ENCODE measurements around the gene PRDX2. TPM values are rescaled to one million over a fixed set of nuclear protein-coding genes. Genes with fewer than 3 reads are reported as not detected.

Gene PRDX2
- total and polyA plus RNA-seq, 2 of the 4 experiments (the other 2 are of a cell fraction) = 371 to 378 TPM

GRCh38 chr19:12800923-12801465 lies 606 bp downstream of the PRDX2 start:
- intact Hi-C loops (cut with micrococcal nuclease) (no loop called here), dilution Hi-C loops (cut with HindIII; ENCODE audit: low sequenced_read_pairs, unreplicated experiment) (no loop called here), in situ Hi-C loops (cut with MboI; ENCODE audit: low sequenced_read_pairs) (loop anchor here (5.0 kb wide), 1 partner anchor 34 kb away; no protein-coding TSS in a partner anchor)
- H3K36me3 ChIP-seq (ENCODE audit: control insufficient read depth, insufficient read depth, low read length) = peaks cover 9% of the 10 kb centered on the region
- H3K79me1 ChIP-seq (ENCODE audit: low read depth in 1 of 2, low read length in 2 of 2) = peaks cover 4 to 22% of the 10 kb centered on the region in 2 experiments; a peak in 3 of 4 replicates
- no peak overlapping the region for H2BK120ac ChIP-seq (ENCODE audit: low read depth, low read length)
- H2BK5ac ChIP-seq (ENCODE audit: low read depth, low read length, poor library complexity, severe bottlenecking) = peak overlapping the region; percentile 44
- no peak overlapping the region for H3K56ac ChIP-seq (ENCODE audit: extremely low read depth, insufficient read depth, low read length)
- peak overlapping the region; percentile 92 for H3K14ac ChIP-seq (replicated peaks; ENCODE audit: low read depth, low read length)
- no peaks in the 10 kb centered on the region for H4K20me1 ChIP-seq (ENCODE audit: insufficient read depth, low read length)
- peak overlapping the region; percentile 45; the same call in 1 of the 2 replicates for H3K18ac ChIP-seq (ENCODE audit: low read depth, low read length)
- 1% methylated on average over 14 of the region's 38 CpGs; no CpG with 5 or more reads in 1 of the 2 experiments for WGBS, 2 experiments (ENCODE audit: extremely low coverage in 2 of 2, insufficient read length in 1 of 2)
- TF ChIP-seq CHD1 (IDR thresholded peaks at IDR 0.05; ENCODE audit: low read depth, low read length) (no peak), CEBPB (IDR thresholded peaks at IDR 0.05; ENCODE audit: low read depth, low read length) (no peak), POLR2A (IDR thresholded peaks at IDR 0.05; ENCODE audit: low read depth, low read length) (no peak), NFE2L2 (IDR thresholded peaks at IDR 0.05; ENCODE audit: low read depth, low read length) (no peak), USF2 (IDR thresholded peaks at IDR 0.05; ENCODE audit: low read depth, low read length) (no peak), BHLHE40 (IDR thresholded peaks at IDR 0.05; ENCODE audit: low read depth, low read length) (no peak), MXI1 (IDR thresholded peaks at IDR 0.05; ENCODE audit: borderline replicate concordance, low read depth, low read length) (no peak), RFX5 (IDR thresholded peaks at IDR 0.05; ENCODE audit: low read depth, low read length) (no peak)
- no peak overlapping the region for H2BK15ac ChIP-seq (ENCODE audit: low read depth, low read length)
- H3K9me1 ChIP-seq (ENCODE audit: insufficient read depth, low read length) = peaks cover 2% of the 10 kb centered on the region; the same call in 1 of the 2 replicates
- H2BK20ac ChIP-seq (ENCODE audit: low read depth, low read length) = no peak overlapping the region
- H3K4me2 ChIP-seq (ENCODE audit: low read depth, low read length) = peak overlapping the region; percentile 92
- POLR2A ChIA-PET (ENCODE audit: unreplicated experiment) = interaction anchor here (0.8 kb wide), 1 partner anchor 9 kb away, joined by 3 read pairs; the partner anchor contains the start of gene JUNB
- H4K8ac ChIP-seq (ENCODE audit: low read depth in 2 of 2, low read length in 2 of 2) = peak overlapping the region; percentile 82 to 92; a peak in 2 of 4 replicates
- DNase-seq (no peak), ATAC-seq (ENCODE audit: low read depth) (peak; percentile 26)
- peak overlapping the region; percentile 35; the same call in 1 of the 2 replicates for H4K91ac ChIP-seq (ENCODE audit: insufficient read depth, low read depth, low read length)
- H2AFZ ChIP-seq (replicated peaks; ENCODE audit: low read length, poor library complexity) = peak overlapping the region; percentile 98
- CTCF ChIA-PET = interaction anchor here (0.7 to 1.0 kb wide), 2 partner anchors 35 to 47 kb away, joined by 3 read pairs; no protein-coding TSS in a partner anchor
- peak overlapping the region; percentile 50; the same call in 1 of the 2 replicates for H4K5ac ChIP-seq (ENCODE audit: low read depth, low read length)
- peak overlapping the region; percentile 57 for H3K4ac ChIP-seq (ENCODE audit: low read depth, low read length)
- peak overlapping the region; percentile 94 for H3K23ac ChIP-seq (ENCODE audit: low read depth, low read length)
- peak overlapping the region; percentile 88 for H2AK9ac ChIP-seq (replicated peaks; ENCODE audit: low read depth, low read length, poor library complexity)
- no TSS peak for BruUV-seq (replicated peaks)
- H3K4me3 ChIP-seq (ENCODE audit: insufficient read depth, low read depth, low read length) = peak overlapping the region; percentile 90
- no peaks in the 10 kb centered on the region for H3K9me3 ChIP-seq (ENCODE audit: control insufficient read depth, insufficient read depth, low read length)
- H3K27me3 ChIP-seq (ENCODE audit: control insufficient read depth, insufficient read depth, low read length) = no peaks in the 10 kb centered on the region
- H3K4me1 ChIP-seq (ENCODE audit: control insufficient read depth, insufficient read depth, low read length) = peaks cover 6% of the 10 kb centered on the region
- peak overlapping the region; percentile 78 for H3K27ac ChIP-seq (ENCODE audit: insufficient read depth, low read length)
- peak overlapping the region; percentile 95 for H3K9ac ChIP-seq (ENCODE audit: low read depth, low read length)
- peak overlapping the region; percentile 76 for H2AK5ac ChIP-seq (ENCODE audit: low read depth, low read length)
